Left ventricle myocardium superior (tissue), 1 donor: ENCODE data around the gene AMBP. TPM values are rescaled to one million over a fixed set of nuclear protein-coding genes. Genes with fewer than 3 reads are reported as not detected.

Experiments
- ATAC-seq: fragments of 200-7000 bp; cut with Tn5 transposase; one replicate; pipeline ENCODE4 v1.9.1; 2020; ENCODE audit warnings: mild to moderate bottlenecking, moderate library complexity
- DNase-seq: peaks from one replicate; pipeline ENCODE4 v3.0.0-alpha.2; 2020
- intact Hi-C: fragments of 100-400 bp; cut with micrococcal nuclease; formaldehyde crosslinking; loops from one replicate; pipeline ENCODE4 v1.11.0; 2022
- total RNA-seq: library from RNA; stranded (reverse); fragmentation: NEBNext Ultra II Directional; extraction: Animal tissue kit (Norgen Biotek cat#: 25700); gene quantifications from one replicate; pipeline ENCODE4 v1.2.1, GENCODE V29; 2021
- donor health status: DM: no; HTN: yes; CAD: no; lungs with severe emphysema.

Gene AMBP
- total RNA-seq, 1 donor from 2014 or later: not detected

- intact Hi-C loops: no loop called here
- ATAC-seq: no peak
- no peak for DNase-seq
Measured at GRCh38 chr9:114025760-114026159, 52.3 kb downstream of the AMBP start.

- ATAC-seq: no peak
- intact Hi-C loops: no loop called here
Measured at GRCh38 chr9:114025196-114025753, 52.8 kb downstream of the AMBP start.

GRCh38 chr9:114023961-114024360 lies 54.1 kb downstream of the AMBP start:
- ATAC-seq: no peak
- no peak for DNase-seq
- intact Hi-C loops: no loop called here

More at GRCh38 chr9:114025196-114025753, 52.8 kb downstream of the AMBP start:
- no peak for DNase-seq

GRCh38 chr9:114021578-114021977 lies 56.5 kb downstream of the AMBP start:
- DNase-seq: no peak
- intact Hi-C loops: no loop called here
- no peak for ATAC-seq

- intact Hi-C loops: no loop called here
- DNase-seq: no peak
- no peak for ATAC-seq
Measured at GRCh38 chr9:114017741-114018715, 60.1 kb downstream of the AMBP start.

- intact Hi-C loops: no loop called here
- ATAC-seq (no peak), DNase-seq (no peak)
Measured at GRCh38 chr9:114016629-114017423, 61.3 kb downstream of the AMBP start.

- DNase-seq: no peak
- intact Hi-C loops: no loop called here
- no peak for ATAC-seq
Measured at GRCh38 chr9:114016101-114016500, 62.0 kb downstream of the AMBP start.

- no peak for ATAC-seq
Measured at GRCh38 chr9:114015607-114016006, 62.5 kb downstream of the AMBP start.

GRCh38 chr9:114014044-114014443 lies 64.1 kb downstream of the AMBP start:
- ATAC-seq: no peak
- intact Hi-C loops: no loop called here
- DNase-seq: no peak

More at GRCh38 chr9:114015607-114016006, 62.5 kb downstream of the AMBP start:
- intact Hi-C loops: no loop called here
- DNase-seq: no peak

GRCh38 chr9:114012126-114012525 lies 66.0 kb downstream of the AMBP start:
- intact Hi-C loops: no loop called here
- DNase-seq (no peak), ATAC-seq (no peak)

- ATAC-seq (no peak), DNase-seq (no peak)
- intact Hi-C loops: no loop called here
Measured at GRCh38 chr9:114011313-114011712, 66.8 kb downstream of the AMBP start.

Other genes with a start within 250 kb of the AMBP start
- 1.5 TPM for gene ZNF618, start 202.0 kb downstream of the AMBP start, total RNA-seq
- not detected for gene KIF12, start 21.0 kb upstream of the AMBP start, total RNA-seq
- 11.0 TPM for gene COL27A1, start 77.2 kb upstream of the AMBP start, total RNA-seq
- gene ORM1, start 244.8 kb upstream of the AMBP start, total RNA-seq: not detected